ENCODE measurements around the gene LRRC75A.

LRRC75A gene

GRCh38 chr17:16519021-16519420 lies 27.0 kb upstream of the LRRC75A start:
- no peak overlapping the region for H3K4me3 ChIP-seq (replicated peaks; ENCODE audit: insufficient read depth, low read length)
- H3K27me3 ChIP-seq (ENCODE audit: insufficient read depth, poor library complexity, severe bottlenecking) = no peaks in the 10 kb centered on the region
- no peak for DNase-seq (ENCODE audit: low read depth in 1 of 2, low spot score in 1 of 2)
- H3K27ac ChIP-seq (replicated peaks) = no peak overlapping the region
- TF ChIP-seq POLR2AphosphoS5 (IDR thresholded peaks at IDR 0.05; ENCODE audit: low read depth) (no peak), GABPA (IDR thresholded peaks at IDR 0.05; ENCODE audit: low read depth) (no peak), CTCF (IDR thresholded peaks at IDR 0.05; ENCODE audit: insufficient read depth, low read length) (no peak), SPI1 (IDR thresholded peaks at IDR 0.05; ENCODE audit: borderline replicate concordance, low read depth) (no peak), REST (IDR thresholded peaks at IDR 0.05; ENCODE audit: insufficient replicate concordance, low read depth) (no peak)

- no peaks in the 10 kb centered on the region for H3K27me3 ChIP-seq (ENCODE audit: insufficient read depth, poor library complexity, severe bottlenecking)
- TF ChIP-seq REST (IDR thresholded peaks at IDR 0.05; ENCODE audit: insufficient replicate concordance, low read depth) (no peak), SPI1 (IDR thresholded peaks at IDR 0.05; ENCODE audit: borderline replicate concordance, low read depth) (no peak), GABPA (IDR thresholded peaks at IDR 0.05; ENCODE audit: low read depth) (no peak), POLR2AphosphoS5 (IDR thresholded peaks at IDR 0.05; ENCODE audit: low read depth) (no peak), CTCF (IDR thresholded peaks at IDR 0.05; ENCODE audit: insufficient read depth, low read length) (no peak)
- H3K27ac ChIP-seq (replicated peaks) = no peak overlapping the region
- no peak for DNase-seq (ENCODE audit: low read depth in 1 of 2, low spot score in 1 of 2)
- no peak overlapping the region for H3K4me3 ChIP-seq (replicated peaks; ENCODE audit: insufficient read depth, low read length)
Observed at GRCh38 chr17:16517477-16517876, 25.5 kb upstream of the LRRC75A start.

- no peak overlapping the region for H3K27ac ChIP-seq (replicated peaks)
- no peak for DNase-seq (ENCODE audit: low read depth in 1 of 2, low spot score in 1 of 2)
- no peaks in the 10 kb centered on the region for H3K27me3 ChIP-seq (ENCODE audit: insufficient read depth, poor library complexity, severe bottlenecking)
- no peak for TF ChIP-seq POLR2AphosphoS5 (IDR thresholded peaks at IDR 0.05; ENCODE audit: low read depth)
- TF ChIP-seq SPI1 (IDR thresholded peaks at IDR 0.05; ENCODE audit: borderline replicate concordance, low read depth) = no peak
- no peak for TF ChIP-seq GABPA (IDR thresholded peaks at IDR 0.05; ENCODE audit: low read depth)
- no peak for TF ChIP-seq REST (IDR thresholded peaks at IDR 0.05; ENCODE audit: insufficient replicate concordance, low read depth)
- no peak for TF ChIP-seq CTCF (IDR thresholded peaks at IDR 0.05; ENCODE audit: insufficient read depth, low read length)
- no peak overlapping the region for H3K4me3 ChIP-seq (replicated peaks; ENCODE audit: insufficient read depth, low read length)
Observed at GRCh38 chr17:16516594-16517051, 24.6 kb upstream of the LRRC75A start.
